Body of pancreas (tissue), 4 donors: ENCODE results near the gene ANKRD12.

ENCODE experiments used
- POLR2A ChIP-seq, 3 donors: fragments of 450-650 bp; IDR thresholded peaks; one replicate each; pipeline ENCODE4 v1.6.1; 2016; ENCODE audit warnings: antibody characterized with exemption in 3 of 3, mild to moderate bottlenecking in 2 of 3
- TF ChIP-seq, protein P1 (sequence below), 7 experiments: fragments of 450-650 bp in 4 of 7; fragments of 200-600 bp in 3 of 7; sonication (generic) in 3 of 7; IDR thresholded peaks; one replicate each; pipeline ENCODE4 v1.5.1; 2016 to 2019; ENCODE audit warnings: antibody characterized with exemption in 7 of 7

DNA sequence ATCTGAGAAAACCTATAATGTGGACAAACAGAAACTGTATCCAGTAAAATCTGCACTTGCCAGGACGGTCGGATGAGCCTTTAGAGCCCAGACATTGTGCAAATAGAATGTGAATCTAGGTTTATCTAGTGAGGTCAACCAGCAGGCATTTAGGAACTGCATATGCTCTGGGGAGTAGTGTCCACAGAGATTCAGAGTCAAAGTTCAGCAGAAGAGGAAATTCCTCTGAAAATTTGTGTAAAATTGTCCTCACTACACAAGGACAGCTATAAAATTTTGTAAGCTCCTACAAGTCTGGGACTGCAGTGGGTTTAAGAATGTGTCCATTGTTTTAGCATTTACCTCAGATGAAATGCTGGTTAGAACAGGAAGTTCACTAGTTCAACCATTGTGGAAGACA is 43.9 kb upstream of the ANKRD12 start:
- TF ChIP-seq, protein P1, sequence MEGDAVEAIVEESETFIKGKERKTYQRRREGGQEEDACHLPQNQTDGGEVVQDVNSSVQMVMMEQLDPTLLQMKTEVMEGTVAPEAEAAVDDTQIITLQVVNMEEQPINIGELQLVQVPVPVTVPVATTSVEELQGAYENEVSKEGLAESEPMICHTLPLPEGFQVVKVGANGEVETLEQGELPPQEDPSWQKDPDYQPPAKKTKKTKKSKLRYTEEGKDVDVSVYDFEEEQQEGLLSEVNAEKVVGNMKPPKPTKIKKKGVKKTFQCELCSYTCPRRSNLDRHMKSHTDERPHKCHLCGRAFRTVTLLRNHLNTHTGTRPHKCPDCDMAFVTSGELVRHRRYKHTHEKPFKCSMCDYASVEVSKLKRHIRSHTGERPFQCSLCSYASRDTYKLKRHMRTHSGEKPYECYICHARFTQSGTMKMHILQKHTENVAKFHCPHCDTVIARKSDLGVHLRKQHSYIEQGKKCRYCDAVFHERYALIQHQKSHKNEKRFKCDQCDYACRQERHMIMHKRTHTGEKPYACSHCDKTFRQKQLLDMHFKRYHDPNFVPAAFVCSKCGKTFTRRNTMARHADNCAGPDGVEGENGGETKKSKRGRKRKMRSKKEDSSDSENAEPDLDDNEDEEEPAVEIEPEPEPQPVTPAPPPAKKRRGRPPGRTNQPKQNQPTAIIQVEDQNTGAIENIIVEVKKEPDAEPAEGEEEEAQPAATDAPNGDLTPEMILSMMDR (IDR thresholded peaks at IDR 0.05), result no peak
- TF ChIP-seq POLR2A (IDR thresholded peaks at IDR 0.05), result no peak
